ENCODE data around the gene RAMP3.
"Not testable (repeated sequence)": the region's sequence is repeated elsewhere in the genome, so short reads cannot be mapped to it uniquely, and the experiment has no call there.

Gene RAMP3

GRCh38 chr7:45196374-45196773, 38.8 kb downstream of the RAMP3 start:
- DNase-seq (ENCODE audit: low spot score): no peak

- DNase-seq (ENCODE audit: low spot score): no peak
These were observed 39.9 kb downstream of the RAMP3 start for GRCh38 chr7:45197461-45197860.

- DNase-seq (ENCODE audit: low spot score): no peak
These were observed 41.4 kb downstream of the RAMP3 start for GRCh38 chr7:45198986-45199385.

GRCh38 chr7:45199506-45199905, 41.9 kb downstream of the RAMP3 start:
- no peak for DNase-seq (ENCODE audit: low spot score)

GRCh38 chr7:45202625-45203024, 45.0 kb downstream of the RAMP3 start:
- no peak for DNase-seq (ENCODE audit: low spot score)

- no peak for DNase-seq (ENCODE audit: low spot score)
These were observed 45.4 kb downstream of the RAMP3 start for GRCh38 chr7:45203036-45203435.

GRCh38 chr7:45203459-45203858, 45.9 kb downstream of the RAMP3 start:
- no peak for DNase-seq (ENCODE audit: low spot score)

GRCh38 chr7:45203936-45204445, 46.4 kb downstream of the RAMP3 start:
- no peak for DNase-seq (ENCODE audit: low spot score)

- DNase-seq (ENCODE audit: low spot score): not testable (repeated sequence)
These were observed 48.7 kb downstream of the RAMP3 start for GRCh38 chr7:45206266-45206665.

GRCh38 chr7:45209909-45210308, 52.3 kb downstream of the RAMP3 start:
- DNase-seq (ENCODE audit: low spot score): not testable (repeated sequence)

- DNase-seq (ENCODE audit: low spot score): no peak
These were observed 53.5 kb downstream of the RAMP3 start for GRCh38 chr7:45211066-45211465.

GRCh38 chr7:45211958-45212357, 54.4 kb downstream of the RAMP3 start:
- no peak for DNase-seq (ENCODE audit: low spot score)

- DNase-seq (ENCODE audit: low spot score): no peak
These were observed 55.0 kb downstream of the RAMP3 start for GRCh38 chr7:45212606-45213005.

- no peak for DNase-seq (ENCODE audit: low spot score)
These were observed 58.0 kb downstream of the RAMP3 start for GRCh38 chr7:45215601-45216062.

- DNase-seq (ENCODE audit: low spot score): no peak
These were observed 58.6 kb downstream of the RAMP3 start for GRCh38 chr7:45216181-45216580.

- DNase-seq (ENCODE audit: low spot score): no peak
These were observed 59.1 kb downstream of the RAMP3 start for GRCh38 chr7:45216622-45217165.

GRCh38 chr7:45217358-45217757, 59.8 kb downstream of the RAMP3 start:
- DNase-seq (ENCODE audit: low spot score): no peak

- no peak for DNase-seq (ENCODE audit: low spot score)
These were observed 61.5 kb downstream of the RAMP3 start for GRCh38 chr7:45219130-45219529.

GRCh38 chr7:45219801-45220435, 62.3 kb downstream of the RAMP3 start:
- DNase-seq (ENCODE audit: low spot score): no peak

- DNase-seq (ENCODE audit: low spot score): no peak
These were observed 63.4 kb downstream of the RAMP3 start for GRCh38 chr7:45220846-45221618.

- DNase-seq (ENCODE audit: low spot score): no peak
These were observed 64.5 kb downstream of the RAMP3 start for GRCh38 chr7:45221896-45222604.

GRCh38 chr7:45223078-45223477, 65.5 kb downstream of the RAMP3 start:
- no peak for DNase-seq (ENCODE audit: low spot score)

Measured in putamen (tissue), 1 donor.